SHP77 treated with DMSO at 0.1 percent for 48 hours (cell line): ENCODE data around the gene ADGRA1.

Experiments
- DNase-seq: peaks from one replicate; lab custom pipeline; 2025; lab: John Stamatoyannopoulos, UW

ADGRA1 gene

GRCh38 chr10:133056001-133056400 is 31.7 kb upstream of the ADGRA1 start:
- no peak for DNase-seq

- no peak for DNase-seq
Observed at GRCh38 chr10:133056651-133057178, 31.0 kb upstream of the ADGRA1 start.

GRCh38 chr10:133058331-133059092 is 29.2 kb upstream of the ADGRA1 start:
- DNase-seq: no peak

- no peak for DNase-seq
Observed at GRCh38 chr10:133059093-133059470, 28.6 kb upstream of the ADGRA1 start.

GRCh38 chr10:133059571-133059970 is 28.2 kb upstream of the ADGRA1 start:
- DNase-seq: no peak

GRCh38 chr10:133060022-133060421 is 27.7 kb upstream of the ADGRA1 start:
- no peak for DNase-seq

- no peak for DNase-seq
Observed at GRCh38 chr10:133060466-133060865, 27.3 kb upstream of the ADGRA1 start.

GRCh38 chr10:133060881-133061280 is 26.8 kb upstream of the ADGRA1 start:
- DNase-seq: no peak

GRCh38 chr10:133061296-133062038 is 26.3 kb upstream of the ADGRA1 start:
- DNase-seq: no peak

GRCh38 chr10:133062085-133062484 is 25.6 kb upstream of the ADGRA1 start:
- no peak for DNase-seq

- no peak for DNase-seq
Observed at GRCh38 chr10:133062635-133063034, 25.1 kb upstream of the ADGRA1 start.

GRCh38 chr10:133067149-133068105 is 20.3 kb upstream of the ADGRA1 start:
- DNase-seq: no peak

- DNase-seq: no peak
Observed at GRCh38 chr10:133068111-133069032, 19.4 kb upstream of the ADGRA1 start.

GRCh38 chr10:133069033-133069525 is 18.6 kb upstream of the ADGRA1 start:
- DNase-seq: no peak

GRCh38 chr10:133070405-133070804 is 17.3 kb upstream of the ADGRA1 start:
- DNase-seq: no peak

- no peak for DNase-seq
Observed at GRCh38 chr10:133070810-133071209, 16.9 kb upstream of the ADGRA1 start.

- DNase-seq: no peak
Observed at GRCh38 chr10:133071733-133072132, 16.0 kb upstream of the ADGRA1 start.

GRCh38 chr10:133072196-133072595 is 15.5 kb upstream of the ADGRA1 start:
- DNase-seq: no peak

- no peak for DNase-seq
Observed at GRCh38 chr10:133072720-133073390, 14.9 kb upstream of the ADGRA1 start.
